H1 (cell line): ENCODE results near the gene B3GALT5. TPM values are rescaled to one million over a fixed set of nuclear protein-coding genes. Genes with fewer than 3 reads are reported as not detected.

ENCODE experiments used
- CHD2 ChIP-seq: IDR thresholded peaks from 2 replicates; pipeline ENCODE4 v1.6.1; 2012; ENCODE audit warnings: low read length, improper control_type of control experiment
- RXRA ChIP-seq: IDR thresholded peaks from 2 replicates; pipeline ENCODE4 v1.6.1; 2011; ENCODE audit warnings: low read depth, mild to moderate bottlenecking, low read length, moderate library complexity; ENCODE audit not compliant: insufficient read depth
- TAF7 ChIP-seq: optimal IDR thresholded peaks from 2 replicates; pipeline ENCODE3; 2011; ENCODE audit warnings: low read depth, mild to moderate bottlenecking, inconsistent platforms, low read length, moderate library complexity, borderline replicate concordance
- polyA plus RNA-seq, 7 experiments: library from polyadenylated mRNA; depleted of rRNA in 3 of 7; stranded (reverse) in 5 of 7; unstranded in 2 of 7; fragments of >200 nt in 5 of 7; fragments of 200-250 nt in 2 of 7; gene quantifications; 1 replicate in 5 of 7; 2 replicates in 1 of 7; 4 replicates in 1 of 7; pipeline versions ENCODE4 v1.2.1 to v1.2.3, GENCODE V29; 2011 to 2013; ENCODE audit warnings: missing spikeins in 2 of 7, mixed read lengths in 2 of 7
- total RNA-seq: library from RNA; stranded (reverse); fragmentation: NEBNext Ultra II Directional; extraction: Animal tissue kit (Norgen Biotek cat#: 25700); gene quantifications from 2 replicates; pipeline ENCODE4 v1.2.1, GENCODE V29; 2021

Gene B3GALT5
- total and polyA plus RNA-seq, 2 of the 8 experiments (the other 6 are each of a cell fraction or from before 2014, with no cell fraction given), result 11.9 to 25.1 TPM

- TF ChIP-seq CHD2 (0 out of 2 replicates have a peak, but pooled peaks have one; percentile 30), RXRA (no peak), TAF7 (no peak)
- TF ChIP-seq, all 59 proteins: peak for 4
Observed at GRCh38 chr21:39611551-39612190, 1.1 kb upstream of the B3GALT5 start (continued).
